Aorta (tissue), 5 donors: Measurements from ENCODE around the gene KAT2B. TPM values are rescaled to one million over a fixed set of nuclear protein-coding genes. Genes with fewer than 3 reads are reported as not detected.

Experiments used
- ATAC-seq: fragments of 200-7000 bp; cut with Tn5 transposase; one replicate; pipeline ENCODE4 v1.9.1; 2022; ENCODE audit warnings: moderate library complexity; ENCODE audit not compliant: low FRiP score
- DNase-seq, 2 donors: peaks; one replicate each; pipeline ENCODE4 v3.0.0-alpha.2; 2020
- H3K27ac ChIP-seq, 2 donors: one replicate each; pipeline ENCODE4 v1.5.1; 2013; ENCODE audit warnings: low read length in 2 of 2, mild to moderate bottlenecking in 2 of 2, moderate library complexity in 2 of 2, control low read depth in 1 of 2, inconsistent platforms in 1 of 2, low read depth in 1 of 2
- H3K27me3 ChIP-seq, 2 donors: one replicate each; pipeline ENCODE4 v1.6.1; 2013; ENCODE audit warnings: control low read depth in 1 of 2, low read length in 1 of 2, mild to moderate bottlenecking in 1 of 2, moderate library complexity in 1 of 2; ENCODE audit not compliant: insufficient read depth in 2 of 2, control insufficient read depth in 1 of 2
- H3K36me3 ChIP-seq, 2 donors: one replicate each; pipeline ENCODE4 v1.6.1; 2013; ENCODE audit warnings: control low read depth in 1 of 2, low read length in 1 of 2, mild to moderate bottlenecking in 1 of 2; ENCODE audit not compliant: insufficient read depth in 2 of 2, control insufficient read depth in 1 of 2
- H3K4me1 ChIP-seq, 2 donors: one replicate each; pipeline ENCODE4 v1.6.1; 2013; ENCODE audit warnings: low read length in 2 of 2, control low read depth in 1 of 2, mild to moderate bottlenecking in 1 of 2, moderate library complexity in 1 of 2; ENCODE audit not compliant: insufficient read depth in 2 of 2, control insufficient read depth in 1 of 2
- H3K4me3 ChIP-seq, 2 donors: one replicate each; pipeline ENCODE4 v1.5.1; 2013; ENCODE audit warnings: low read length in 2 of 2, control low read depth in 1 of 2, mild to moderate bottlenecking in 1 of 2
- H3K9me3 ChIP-seq: one replicate; pipeline ENCODE4 v1.6.1; 2013; ENCODE audit warnings: mild to moderate bottlenecking, low read length; ENCODE audit not compliant: control insufficient read depth
- WGBS, 2 donors: extraction: QIAGEN DNeasy Blood & Tissue Kit; methylation state at CpG; one replicate each; pipeline ENCODE4 v1.1.7; 2013; 5-methylcytosine and 5-hydroxymethylcytosine counted together
- intact Hi-C, 2 donors: fragments of 100-400 bp; cut with DNase I; formaldehyde crosslinking; loops; one replicate each; pipeline versions ENCODE4 v1.14.2 to v1.15.0; 2022
- long read RNA-seq, 2 donors: library from polyadenylated mRNA; unstranded; transcript quantifications; one replicate each; pipeline ENCODE4 v2.0.0, GENCODE V29; 2020 to 2021
- polyA plus RNA-seq, 2 donors: library from polyadenylated mRNA; stranded (reverse); fragments of 200-250 nt; gene quantifications; one replicate each; pipeline ENCODE4 v1.2.3, GENCODE V29; 2013
- total RNA-seq, 2 donors: library from RNA; stranded (reverse); fragmentation: NEBNext Ultra II Directional; extraction: Animal tissue kit (Norgen Biotek cat#: 25700); gene quantifications; one replicate each; pipeline ENCODE4 v1.2.1, GENCODE V29; 2021
- donor health status: healthy with polysubstance abuse.
- donor health status: Bipolar disorder and iron deficiency.
- donor health status: DM: no; HTN: no; CAD: no.
- donor health status: DM: no; HTN: no; CAD: no.
- donor health status: DM: yes; HTN: yes; CAD: no.

KAT2B gene
- total RNA-seq (10 to 100 TPM; 44.1 to 54.2 TPM), polyA plus RNA-seq (10 to 100 TPM; 20.6 to 27.4 TPM)
- long read RNA-seq, donor 1, partial matches to known transcripts = 7 of 9 reads
- long read RNA-seq, donor 1, other reads (novel, unspliced or antisense) = 2 of 9 reads
- long read RNA-seq, donor 2, full-length matches to known transcripts = 2 of 13 reads
- long read RNA-seq, donor 2, partial matches to known transcripts = 0 of 13 reads
- long read RNA-seq, donor 2, other reads (novel, unspliced or antisense) = 11 of 13 reads

DNA sequence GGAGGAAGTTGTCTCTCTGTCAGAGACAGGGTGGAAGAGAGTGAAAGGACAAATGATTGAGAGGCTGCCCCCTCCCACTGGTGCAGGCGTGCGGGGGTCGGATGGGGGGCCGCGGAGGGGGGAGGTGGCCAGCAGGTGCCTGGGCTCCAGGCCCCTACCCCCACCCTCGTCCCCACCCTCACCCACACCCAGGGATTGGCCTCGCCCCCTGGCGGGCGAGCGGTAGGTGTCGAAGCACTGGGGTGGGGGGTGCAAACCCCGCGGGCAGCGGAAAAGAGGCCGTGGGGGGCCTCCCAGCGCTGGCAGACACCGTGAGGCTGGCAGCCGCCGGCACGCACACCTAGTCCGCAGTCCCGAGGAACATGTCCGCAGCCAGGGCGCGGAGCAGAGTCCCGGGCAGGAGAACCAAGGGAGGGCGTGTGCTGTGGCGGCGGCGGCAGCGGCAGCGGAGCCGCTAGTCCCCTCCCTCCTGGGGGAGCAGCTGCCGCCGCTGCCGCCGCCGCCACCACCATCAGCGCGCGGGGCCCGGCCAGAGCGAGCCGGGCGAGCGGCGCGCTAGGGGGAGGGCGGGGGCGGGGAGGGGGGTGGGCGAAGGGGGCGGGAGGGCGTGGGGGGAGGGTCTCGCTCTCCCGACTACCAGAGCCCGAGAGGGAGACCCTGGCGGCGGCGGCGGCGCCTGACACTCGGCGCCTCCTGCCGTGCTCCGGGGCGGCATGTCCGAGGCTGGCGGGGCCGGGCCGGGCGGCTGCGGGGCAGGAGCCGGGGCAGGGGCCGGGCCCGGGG is at the start of gene KAT2B:
Gene KAT2B, plus strand, starts transcription at position 682 of the 783 bp plus-strand sequence. Its CDS starts 32 bp downstream, at position 714.
- intact Hi-C loops = loop anchor here (2.0 to 10.0 kb wide), 4 partner anchors 93 to 155 kb away; partner anchors contain the start of genes RAB5A (in 2 of the 2) and SGO1 (in 1 of the 2)
- ATAC-seq (peak; percentile 89), DNase-seq (peak; percentile 88 to 92)
- Histone ChIP-seq H3K4me3 (peak within 1 kb of the TSS; percentile 72 to 91), H3K27ac (peak within 1 kb of the TSS; percentile 20 to 98), H3K9me3 (no peaks in the 10 kb centered on the region), H3K36me3 (no peaks in the 10 kb centered on the region), H3K27me3 (no peaks in the 10 kb centered on the region), H3K4me1 (peaks cover 0 to 3% of the 10 kb centered on the region in 2 donors)
- WGBS, 2 donors = 1% methylated on average over 27 to 75 of the region's 75 CpGs

DNA sequence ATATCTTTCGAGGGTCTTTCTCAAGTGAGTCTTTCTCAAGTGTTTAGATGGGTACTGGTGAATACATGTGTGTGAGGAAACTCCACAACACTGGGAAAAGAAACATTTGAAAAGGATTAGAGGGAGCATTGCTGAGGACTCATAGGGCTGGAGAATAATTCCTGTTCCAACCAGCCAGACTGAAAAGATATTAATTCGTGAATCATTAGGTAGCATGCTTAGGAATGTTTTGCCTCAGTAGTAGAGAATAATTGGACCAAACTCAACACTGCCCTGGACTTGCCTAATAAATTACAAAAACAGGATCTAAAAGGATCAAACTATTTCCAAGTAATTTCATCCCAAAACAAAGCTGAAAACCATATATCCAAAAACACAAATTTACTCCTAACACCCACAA is 45.5 kb upstream of the KAT2B start:
- no peaks in the 10 kb centered on the region for H3K27me3 ChIP-seq
- no peak for DNase-seq
- no peak overlapping the region for H3K27ac ChIP-seq
- intact Hi-C loops = no loop called here
- whole genome bisulfite sequencing, 2 donors = 55 to 64% methylated on average over 2 of the region's 2 CpGs
- no peak for ATAC-seq
- no peaks in the 10 kb centered on the region for H3K9me3 ChIP-seq
- no peaks in the 10 kb centered on the region for H3K4me1 ChIP-seq
- no peaks in the 10 kb centered on the region for H3K36me3 ChIP-seq
- H3K4me3 ChIP-seq = no peak overlapping the region

DNA sequence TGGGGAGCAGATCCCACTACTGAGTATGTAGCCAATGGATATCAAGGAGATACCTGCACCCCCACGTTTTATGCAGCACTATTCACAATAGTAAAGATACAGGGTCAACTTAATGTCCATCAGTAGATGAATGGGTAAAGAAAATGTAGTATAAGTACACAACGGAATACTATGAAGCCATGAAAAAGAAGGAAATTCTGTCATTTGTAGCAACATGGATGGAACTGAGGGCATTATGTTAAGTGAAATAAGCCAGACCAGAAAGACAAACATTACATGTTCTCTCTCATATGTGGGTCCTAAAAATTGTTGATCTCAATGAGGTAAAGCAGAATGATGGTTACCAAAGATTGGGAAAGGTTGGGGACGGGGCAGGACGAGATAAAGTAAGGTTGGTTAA is 42.7 kb upstream of the KAT2B start:
- intact Hi-C loops = no loop called here
- no peak overlapping the region for H3K27ac ChIP-seq
- ATAC-seq (no peak), DNase-seq (no peak)
- no peaks in the 10 kb centered on the region for H3K4me1 ChIP-seq
- H3K36me3 ChIP-seq = no peaks in the 10 kb centered on the region
- WGBS, 2 donors = 79 to 96% methylated on average over 4 of the region's 4 CpGs
- no peak overlapping the region for H3K4me3 ChIP-seq
- no peaks in the 10 kb centered on the region for H3K9me3 ChIP-seq
- H3K27me3 ChIP-seq = no peaks in the 10 kb centered on the region

DNA sequence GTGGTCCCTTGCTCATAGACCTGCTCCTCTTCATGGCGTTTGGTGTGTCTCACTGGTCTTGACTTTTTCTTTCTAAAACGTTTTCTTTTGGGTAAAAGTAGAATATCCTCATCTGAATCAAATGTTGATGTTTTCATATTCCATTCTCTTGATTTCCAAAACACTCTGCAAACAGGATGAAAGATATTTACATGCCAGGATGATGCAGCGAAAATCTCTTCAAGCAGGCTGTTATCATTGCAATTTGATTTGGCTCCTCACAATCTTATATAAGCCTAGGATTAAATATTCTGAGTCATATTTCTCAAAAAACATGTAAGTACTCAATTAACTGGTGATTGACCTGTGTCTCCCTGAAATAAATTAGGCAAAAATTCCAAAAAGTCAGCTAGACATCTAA is 38.3 kb upstream of the KAT2B start:
- Histone ChIP-seq H3K9me3 (no peaks in the 10 kb centered on the region), H3K4me3 (no peak overlapping the region), H3K4me1 (no peaks in the 10 kb centered on the region), H3K27me3 (no peaks in the 10 kb centered on the region), H3K27ac (no peak overlapping the region), H3K36me3 (no peaks in the 10 kb centered on the region)
- ATAC-seq (no peak), DNase-seq (no peak)
- intact Hi-C loops = no loop called here
- 58 to 70% methylated on average over 3 of the region's 3 CpGs for WGBS, 2 donors

DNA sequence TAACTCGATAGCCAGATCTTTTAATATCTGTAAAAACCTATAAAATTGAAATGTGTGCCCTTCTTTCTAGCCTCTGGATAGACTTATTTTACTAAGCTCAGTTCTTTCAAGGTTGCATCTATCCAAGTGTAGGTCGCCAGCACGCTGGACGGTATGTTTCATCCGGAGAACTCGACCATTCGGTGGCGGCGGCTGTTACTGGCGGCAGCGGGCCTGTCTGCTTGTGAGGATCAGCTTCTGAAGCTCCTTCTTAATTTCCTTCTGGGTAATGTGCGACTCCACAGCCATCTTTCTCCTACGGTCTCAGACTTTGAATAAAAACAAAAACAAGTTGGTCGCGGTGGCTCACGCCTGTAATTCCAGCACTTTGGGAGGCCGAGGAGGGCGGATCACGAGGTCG is 32.3 kb upstream of the KAT2B start:
- no peaks in the 10 kb centered on the region for H3K4me1 ChIP-seq
- no peaks in the 10 kb centered on the region for H3K9me3 ChIP-seq
- no peaks in the 10 kb centered on the region for H3K27me3 ChIP-seq
- no peaks in the 10 kb centered on the region for H3K36me3 ChIP-seq
- no peak overlapping the region for H3K4me3 ChIP-seq
- no peak overlapping the region for H3K27ac ChIP-seq
- DNase-seq = no peak
- 95 to 96% methylated on average over 20 of the region's 20 CpGs for WGBS, 2 donors
- intact Hi-C loops = no loop called here
- no peak for ATAC-seq

DNA sequence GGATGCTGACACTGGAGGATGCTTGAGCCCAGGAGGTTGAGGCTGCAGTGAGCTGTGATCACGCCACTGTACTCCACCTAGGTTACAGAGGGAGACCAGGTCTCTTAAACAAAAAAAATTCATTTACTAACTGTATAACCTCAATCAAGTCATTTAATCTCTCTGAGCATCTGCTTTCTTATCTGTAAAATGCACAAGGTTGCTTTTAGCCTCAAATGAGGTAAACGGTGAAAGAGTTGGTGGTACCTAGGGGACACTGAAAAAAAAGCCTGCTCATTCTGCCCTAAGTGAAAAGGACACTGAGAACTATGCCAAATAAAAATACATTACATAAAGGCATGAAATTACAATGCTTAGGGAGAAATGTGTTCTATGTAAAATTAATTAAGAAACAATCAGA is 31.6 kb upstream of the KAT2B start:
- no peak for DNase-seq
- 82 to 92% methylated on average over 2 of the region's 2 CpGs for WGBS, 2 donors

DNA sequence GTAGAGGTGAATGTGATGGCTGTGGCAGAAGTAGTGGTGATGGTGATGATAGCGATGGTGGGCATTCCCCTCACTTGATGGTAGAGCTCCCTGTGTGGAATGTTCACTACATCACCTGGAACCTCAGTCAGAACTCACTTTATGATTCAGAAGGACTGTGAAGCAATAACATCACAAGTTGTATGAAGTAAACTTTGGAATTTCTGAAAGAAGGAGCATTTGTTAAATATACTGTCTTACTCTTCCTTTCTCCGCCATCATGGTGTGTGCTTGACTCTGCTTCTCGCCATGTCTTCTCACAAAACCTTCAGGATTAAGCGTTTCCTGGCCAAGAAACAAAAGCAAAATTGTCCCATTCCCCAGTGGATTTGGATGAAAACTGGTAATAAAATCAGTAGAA is 28.1 kb upstream of the KAT2B start, which contains the start of gene PP2D1:
Gene PP2D1, minus strand, starts transcription at position 101 of the 400 bp plus-strand sequence. CDS start 192 bp downstream, outside the sequence.
- WGBS, 2 donors = 91 to 94% methylated on average over 4 of the region's 4 CpGs

More for the DNA sequence above, 31.6 kb upstream of the KAT2B start:
- Histone ChIP-seq H3K9me3 (no peaks in the 10 kb centered on the region), H3K27ac (no peak overlapping the region), H3K36me3 (no peaks in the 10 kb centered on the region), H3K27me3 (no peaks in the 10 kb centered on the region), H3K4me1 (no peaks in the 10 kb centered on the region), H3K4me3 (no peak overlapping the region)
- intact Hi-C loops = no loop called here
- no peak for ATAC-seq

DNA sequence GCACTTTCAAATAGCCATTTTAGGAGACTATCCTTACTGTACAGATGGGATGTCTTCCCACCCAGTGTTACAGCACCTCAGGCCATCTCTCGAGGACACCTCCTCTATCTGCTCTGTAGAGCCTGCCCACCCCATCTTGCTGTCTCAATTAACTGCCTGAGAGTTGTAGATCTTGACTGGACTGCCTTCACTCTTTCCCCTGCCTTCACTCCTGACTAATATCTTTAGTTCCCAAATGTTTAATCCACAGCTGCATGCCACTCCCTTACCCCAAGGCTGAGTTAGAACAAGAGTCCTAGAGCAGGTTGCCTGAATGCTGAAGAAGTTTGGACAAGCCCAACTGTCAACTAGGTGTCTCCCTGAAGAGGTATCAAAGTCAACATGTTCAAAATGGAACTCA is 26.9 kb upstream of the KAT2B start:
- Histone ChIP-seq H3K9me3 (no peaks in the 10 kb centered on the region), H3K4me3 (no peak overlapping the region), H3K4me1 (no peaks in the 10 kb centered on the region), H3K27ac (no peak overlapping the region), H3K36me3 (no peaks in the 10 kb centered on the region), H3K27me3 (no peaks in the 10 kb centered on the region)
- DNase-seq = no peak
- WGBS, 2 donors = 92 to 93% methylated on average over 1 of the region's 1 CpG
- ATAC-seq = no peak
- intact Hi-C loops = no loop called here

More for the DNA sequence above, 28.1 kb upstream of the KAT2B start, which contains the start of gene PP2D1:
- Histone ChIP-seq H3K27ac (no peak within 1 kb of the TSS), H3K36me3 (no peaks in the 10 kb centered on the region), H3K9me3 (no peaks in the 10 kb centered on the region), H3K4me3 (no peak within 1 kb of the TSS), H3K27me3 (no peaks in the 10 kb centered on the region), H3K4me1 (no peaks in the 10 kb centered on the region)
- no peak for ATAC-seq
- DNase-seq = no peak
- intact Hi-C loops = no loop called here
